ENCODE results near the gene OBSL1. TPM values are rescaled to one million over a fixed set of nuclear protein-coding genes. Genes with fewer than 3 reads are reported as not detected.

OBSL1 gene
- total and polyA plus RNA-seq, 7 donors = 10.3 to 134 (median 38.7) TPM

GRCh38 chr2:219506802-219507526 is 64.4 kb downstream of the OBSL1 start:
- peaks cover 0 to 16% (median 7%) of the 10 kb centered on the region in 3 donors for H3K27me3 ChIP-seq (ENCODE audit: insufficient read depth in 3 of 3, low read length in 2 of 3)
- 70 to 76% (median 73%) methylated on average over 17 of the region's 17 CpGs for WGBS, 3 donors
- H3K36me3 ChIP-seq (ENCODE audit: insufficient read depth in 1 of 2, low read depth in 1 of 2) = peaks cover 0 to 41% of the 10 kb centered on the region in 2 donors
- H3K4me3 ChIP-seq = no peak overlapping the region
- ATAC-seq = no peak
- no peak for TF ChIP-seq CTCF (IDR thresholded peaks at IDR 0.05)
- intact Hi-C loops (cut with DNase I) = no loop called here
- no peak overlapping the region for H3K27ac ChIP-seq
- H3K4me1 ChIP-seq = no peaks in the 10 kb centered on the region
- no peaks in the 10 kb centered on the region for H3K9me3 ChIP-seq
- DNase-seq = no peak

GRCh38 chr2:219506153-219506801 is 65.1 kb downstream of the OBSL1 start:
- Histone ChIP-seq H3K27ac (no peak overlapping the region), H3K4me1 (no peaks in the 10 kb centered on the region), H3K4me3 (no peak overlapping the region), H3K9me3 (no peaks in the 10 kb centered on the region), H3K36me3 (ENCODE audit: insufficient read depth in 1 of 2, low read depth in 1 of 2) (peaks cover 0 to 47% of the 10 kb centered on the region in 2 donors), H3K27me3 (ENCODE audit: insufficient read depth in 3 of 3, low read length in 2 of 3) (peaks cover 0 to 13% (median 6%) of the 10 kb centered on the region in 3 donors)
- WGBS, 3 donors = 65 to 72% (median 72%) methylated on average over 22 to 23 of the region's 23 CpGs
- ATAC-seq = no peak
- no peak for DNase-seq
- TF ChIP-seq CTCF (IDR thresholded peaks at IDR 0.05) = no peak
- intact Hi-C loops (cut with DNase I) = no loop called here

- no peak for ATAC-seq
- peaks cover 0 to 48% of the 10 kb centered on the region in 2 donors for H3K36me3 ChIP-seq (ENCODE audit: insufficient read depth in 1 of 2, low read depth in 1 of 2)
- peaks cover 0 to 7% (median 6%) of the 10 kb centered on the region in 3 donors for H3K27me3 ChIP-seq (ENCODE audit: insufficient read depth in 3 of 3, low read length in 2 of 3)
- H3K4me1 ChIP-seq = no peaks in the 10 kb centered on the region
- no peaks in the 10 kb centered on the region for H3K9me3 ChIP-seq
- 92 to 93% (median 92%) methylated on average over 9 of the region's 9 CpGs for WGBS, 3 donors
- no peak overlapping the region for H3K27ac ChIP-seq
- no peak overlapping the region for H3K4me3 ChIP-seq
- DNase-seq = no peak
- TF ChIP-seq CTCF (IDR thresholded peaks at IDR 0.05) = no peak
- intact Hi-C loops (cut with DNase I) = no loop called here
Observed at GRCh38 chr2:219505585-219505984, 65.8 kb downstream of the OBSL1 start.

GRCh38 chr2:219502618-219503017 is 68.7 kb downstream of the OBSL1 start:
- peaks cover 0 to 48% of the 10 kb centered on the region in 2 donors for H3K36me3 ChIP-seq (ENCODE audit: insufficient read depth in 1 of 2, low read depth in 1 of 2)

More at GRCh38 chr2:219502618-219503017, 68.7 kb downstream of the OBSL1 start:
- H3K27ac ChIP-seq = no peak overlapping the region
- no peak overlapping the region for H3K4me3 ChIP-seq
- no peak for ATAC-seq
- no peak for TF ChIP-seq CTCF (IDR thresholded peaks at IDR 0.05)
- intact Hi-C loops (cut with DNase I) = no loop called here
- H3K4me1 ChIP-seq = peaks cover 16% of the 10 kb centered on the region
- DNase-seq = no peak
- H3K27me3 ChIP-seq (ENCODE audit: insufficient read depth in 3 of 3, low read length in 2 of 3) = no peaks in the 10 kb centered on the region
- H3K9me3 ChIP-seq = no peaks in the 10 kb centered on the region

Measured in psoas muscle (tissue), 8 donors.